BE2C (cell line): ENCODE measurements around the gene CFAP92.
"Not testable (repeated sequence)": the region's sequence is repeated elsewhere in the genome, so short reads cannot be mapped to it uniquely, and the experiment has no call there.

Experiments used
- DNase-seq: peaks from one replicate; pipeline ENCODE4 v3.0.0-alpha.2; 2020
- H3K27me3 ChIP-seq: fragments of 250-450 bp; sonication (Bioruptor Pico); 2 replicates; pipeline ENCODE4 v1.5.1; 2020; ENCODE audit warnings: mild to moderate bottlenecking
- H3K36me3 ChIP-seq: fragments of 250-450 bp; sonication (Bioruptor Pico); 2 replicates; pipeline ENCODE4 v1.5.1; 2020; ENCODE audit warnings: mild to moderate bottlenecking
- H3K4me1 ChIP-seq: fragments of 250-450 bp; sonication (Bioruptor Pico); 2 replicates; pipeline ENCODE4 v1.5.1; 2020
- H3K4me3 ChIP-seq: 2 replicates; pipeline ENCODE4 v1.5.1; 2011; ENCODE audit warnings: low read depth, low read length
- H3K9me3 ChIP-seq: fragments of 250-450 bp; sonication (Bioruptor Pico); 2 replicates; pipeline ENCODE4 v1.5.1; 2020
- CTCF ChIP-seq: IDR thresholded peaks from 2 replicates; pipeline ENCODE4 v1.5.1; 2012; ENCODE audit warnings: mild to moderate bottlenecking, low read depth, low read length

Gene CFAP92

GRCh38 chr3:128902426-128902825 lies 91.5 kb downstream of the CFAP92 start:
- no peak for TF ChIP-seq CTCF
- DNase-seq = no peak
- H3K4me1 ChIP-seq = no peaks in the 10 kb centered on the region; the same call in 1 of the 2 replicates
- H3K4me3 ChIP-seq = no peak overlapping the region
- no peaks in the 10 kb centered on the region for H3K27me3 ChIP-seq
- no peaks in the 10 kb centered on the region for H3K9me3 ChIP-seq
- peaks cover 87% of the 10 kb centered on the region for H3K36me3 ChIP-seq

- Histone ChIP-seq H3K27me3 (no peaks in the 10 kb centered on the region), H3K4me1 (no peaks in the 10 kb centered on the region; the same call in 1 of the 2 replicates), H3K36me3 (peaks cover 79% of the 10 kb centered on the region), H3K9me3 (no peaks in the 10 kb centered on the region), H3K4me3 (no peak overlapping the region)
- no peak for DNase-seq
- TF ChIP-seq CTCF = no peak
Measured at GRCh38 chr3:128895843-128896697, 97.8 kb downstream of the CFAP92 start.

- no peaks in the 10 kb centered on the region for H3K9me3 ChIP-seq
- no peak for TF ChIP-seq CTCF
- no peak for DNase-seq
- H3K4me1 ChIP-seq = no peaks in the 10 kb centered on the region
- peaks cover 54% of the 10 kb centered on the region for H3K36me3 ChIP-seq
- H3K4me3 ChIP-seq = no peak overlapping the region
- H3K27me3 ChIP-seq = no peaks in the 10 kb centered on the region
Measured at GRCh38 chr3:128889139-128889894, 104.6 kb downstream of the CFAP92 start.

GRCh38 chr3:128884992-128885391 lies 108.9 kb downstream of the CFAP92 start:
- no peak for TF ChIP-seq CTCF
- Histone ChIP-seq H3K4me1 (no peaks in the 10 kb centered on the region; the same call in 1 of the 2 replicates), H3K9me3 (no peaks in the 10 kb centered on the region), H3K4me3 (no peak overlapping the region), H3K27me3 (no peaks in the 10 kb centered on the region), H3K36me3 (peaks cover 48% of the 10 kb centered on the region)
- DNase-seq = no peak

- H3K4me1 ChIP-seq = no peaks in the 10 kb centered on the region; the same call in 1 of the 2 replicates
- peaks cover 36% of the 10 kb centered on the region for H3K36me3 ChIP-seq
- DNase-seq = no peak
- no peaks in the 10 kb centered on the region for H3K9me3 ChIP-seq
- no peak for TF ChIP-seq CTCF
- no peaks in the 10 kb centered on the region for H3K27me3 ChIP-seq
- no peak overlapping the region for H3K4me3 ChIP-seq
Measured at GRCh38 chr3:128882719-128883118, 111.2 kb downstream of the CFAP92 start.

- Histone ChIP-seq H3K36me3 (peaks cover 29% of the 10 kb centered on the region), H3K27me3 (no peaks in the 10 kb centered on the region), H3K9me3 (no peaks in the 10 kb centered on the region), H3K4me1 (no peaks in the 10 kb centered on the region; the same call in 1 of the 2 replicates), H3K4me3 (no peak overlapping the region)
- DNase-seq = no peak
- no peak for TF ChIP-seq CTCF
Measured at GRCh38 chr3:128881576-128881975, 112.3 kb downstream of the CFAP92 start.

GRCh38 chr3:128880455-128880854 lies 113.4 kb downstream of the CFAP92 start:
- DNase-seq, H3K4me1 ChIP-seq, H3K27me3 ChIP-seq, H3K9me3 ChIP-seq: not testable (repeated sequence)
- H3K36me3 ChIP-seq = peaks cover 22% of the 10 kb centered on the region
- peak overlapping the region; percentile 96 for H3K4me3 ChIP-seq
